Measurements from ENCODE around the gene EXOC2.

EXOC2 gene

GRCh38 chr6:473356-473755 is 219.6 kb downstream of the EXOC2 start:
- no peak for DNase-seq (ENCODE audit: low read depth)
- TF ChIP-seq CTCF (conservative IDR thresholded peaks at IDR 0.05; ENCODE audit: low read length): no peak
- no peak overlapping the region for H3K4me3 ChIP-seq (ENCODE audit: low read length)

- no peak for TF ChIP-seq CTCF (conservative IDR thresholded peaks at IDR 0.05; ENCODE audit: low read length)
- H3K4me3 ChIP-seq (ENCODE audit: low read length): no peak overlapping the region
- no peak for DNase-seq (ENCODE audit: low read depth)
These were observed 222.0 kb downstream of the EXOC2 start for GRCh38 chr6:470901-471448.

GRCh38 chr6:470051-470900 is 222.7 kb downstream of the EXOC2 start:
- no peak for DNase-seq (ENCODE audit: low read depth)
- H3K4me3 ChIP-seq (ENCODE audit: low read length): no peak overlapping the region
- TF ChIP-seq CTCF (conservative IDR thresholded peaks at IDR 0.05; ENCODE audit: low read length): no peak

- no peak for DNase-seq (ENCODE audit: low read depth)
- TF ChIP-seq CTCF (conservative IDR thresholded peaks at IDR 0.05; ENCODE audit: low read length): no peak
- no peak overlapping the region for H3K4me3 ChIP-seq (ENCODE audit: low read length)
These were observed 225.3 kb downstream of the EXOC2 start for GRCh38 chr6:467671-468082.

- no peak for TF ChIP-seq CTCF (conservative IDR thresholded peaks at IDR 0.05; ENCODE audit: low read length)
- no peak for DNase-seq (ENCODE audit: low read depth)
- H3K4me3 ChIP-seq (ENCODE audit: low read length): no peak overlapping the region
These were observed 225.8 kb downstream of the EXOC2 start for GRCh38 chr6:467111-467510.

- H3K4me3 ChIP-seq (ENCODE audit: low read length): no peak overlapping the region
- no peak for TF ChIP-seq CTCF (conservative IDR thresholded peaks at IDR 0.05; ENCODE audit: low read length)
- no peak for DNase-seq (ENCODE audit: low read depth)
These were observed 226.4 kb downstream of the EXOC2 start for GRCh38 chr6:466564-466963.

All from AG10803 (cell line).